AG20443 (cell line): Measurements from ENCODE around the gene EPHA6.

Experiments
- DNase-seq: peaks from one replicate; pipeline ENCODE4 v3.0.0; 2012; ENCODE audit warnings: low spot score, mixed read lengths

Gene EPHA6

DNA sequence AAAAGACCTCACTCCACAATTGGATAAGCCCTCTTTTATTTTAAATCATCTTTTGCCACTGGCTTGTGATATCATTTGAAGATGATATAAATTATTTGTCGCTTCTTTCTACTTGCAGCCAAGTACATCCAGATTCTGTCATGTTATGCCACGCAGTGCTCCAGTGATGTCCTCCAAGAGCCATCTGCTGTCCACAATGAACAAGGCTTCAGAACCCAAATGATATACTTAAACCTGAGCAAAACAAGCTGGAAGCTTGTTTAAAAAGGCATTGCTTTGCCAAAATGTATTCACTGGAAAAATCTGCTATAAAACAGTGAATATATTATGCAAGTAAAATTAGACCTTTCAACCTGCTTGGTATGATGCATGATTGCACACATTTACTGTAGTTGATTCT, 891.4 kb downstream of the EPHA6 start:
- no peak for DNase-seq

- DNase-seq = no peak
These were observed 891.8 kb downstream of the EPHA6 start for GRCh38 chr3:97706226-97706625.

GRCh38 chr3:97711654-97712053, 897.3 kb downstream of the EPHA6 start:
- DNase-seq = no peak

DNA sequence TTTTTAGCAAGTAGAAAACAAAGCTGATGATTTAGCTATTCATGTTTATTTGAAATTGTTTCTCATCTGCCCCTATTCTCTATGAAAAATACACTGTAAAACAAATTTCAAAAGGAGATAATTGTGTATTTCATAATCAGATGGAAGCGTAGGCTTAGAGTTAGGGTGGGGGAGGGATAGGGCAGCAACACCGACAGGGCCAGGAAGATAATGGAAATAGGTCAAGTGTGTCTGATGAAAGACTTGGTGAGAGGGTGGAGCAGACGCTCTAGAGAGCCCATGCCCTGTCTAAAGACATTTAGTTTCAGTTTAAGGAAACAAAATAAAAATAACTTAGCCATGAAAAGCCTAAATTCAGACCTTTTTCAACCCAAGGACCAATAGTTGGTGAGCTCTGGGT, 898.5 kb downstream of the EPHA6 start:
- DNase-seq = no peak

- DNase-seq = no peak
These were observed 899.2 kb downstream of the EPHA6 start for GRCh38 chr3:97713634-97714033.

DNA sequence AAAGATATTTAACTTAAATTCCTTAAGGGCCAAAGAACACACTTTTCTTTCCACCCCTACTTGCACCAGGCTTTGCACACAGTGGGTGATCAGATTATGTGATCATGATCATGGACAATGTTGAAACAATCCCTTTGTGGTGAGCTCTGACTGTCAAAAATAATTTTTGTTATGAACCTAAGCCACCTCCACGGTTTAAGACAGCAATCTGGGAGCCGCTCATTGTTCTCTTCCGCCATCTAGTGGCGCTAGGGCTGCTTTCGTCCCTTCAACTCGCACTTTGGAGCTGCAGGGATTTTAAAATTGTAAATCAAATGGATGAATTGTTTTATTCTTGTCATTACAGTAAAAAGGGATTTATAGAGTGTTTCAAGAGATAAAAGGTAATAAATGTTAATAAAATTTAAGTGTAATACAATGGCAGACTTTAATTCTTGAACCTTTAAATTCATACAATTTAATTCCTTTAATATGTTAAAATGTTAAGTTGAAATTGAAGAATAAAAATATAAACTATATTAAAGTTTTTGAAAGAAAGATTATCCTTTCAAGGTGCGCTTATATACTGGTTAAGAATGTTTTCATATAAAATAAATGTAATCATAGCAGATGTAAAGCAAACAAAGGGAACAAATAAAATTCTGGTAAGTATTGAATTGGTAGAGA, 904.9 kb downstream of the EPHA6 start:
- DNase-seq = peak; percentile 76

DNA sequence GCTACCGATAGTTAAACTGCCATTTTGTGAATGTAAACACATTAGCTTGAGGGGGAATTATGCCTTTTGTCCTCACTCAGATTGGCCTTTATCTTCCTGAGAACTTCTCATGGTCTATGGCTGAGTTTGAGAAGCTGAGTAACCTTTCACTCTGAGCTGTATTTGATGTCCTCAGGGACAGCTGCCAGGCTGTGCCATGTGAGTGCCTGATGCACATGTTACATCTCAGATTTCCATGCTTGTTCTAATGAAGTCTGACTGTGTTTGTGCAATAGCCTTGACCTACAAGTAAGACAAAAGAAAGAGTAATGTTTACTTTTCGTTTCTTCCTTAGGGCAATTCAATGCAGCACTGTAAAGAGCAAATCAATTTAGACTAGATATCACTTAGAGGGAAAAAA, 906.0 kb downstream of the EPHA6 start:
- DNase-seq = no peak

- no peak for DNase-seq
These were observed 907.1 kb downstream of the EPHA6 start for GRCh38 chr3:97721446-97721845.

GRCh38 chr3:97736928-97737327, 922.5 kb downstream of the EPHA6 start:
- no peak for DNase-seq

DNA sequence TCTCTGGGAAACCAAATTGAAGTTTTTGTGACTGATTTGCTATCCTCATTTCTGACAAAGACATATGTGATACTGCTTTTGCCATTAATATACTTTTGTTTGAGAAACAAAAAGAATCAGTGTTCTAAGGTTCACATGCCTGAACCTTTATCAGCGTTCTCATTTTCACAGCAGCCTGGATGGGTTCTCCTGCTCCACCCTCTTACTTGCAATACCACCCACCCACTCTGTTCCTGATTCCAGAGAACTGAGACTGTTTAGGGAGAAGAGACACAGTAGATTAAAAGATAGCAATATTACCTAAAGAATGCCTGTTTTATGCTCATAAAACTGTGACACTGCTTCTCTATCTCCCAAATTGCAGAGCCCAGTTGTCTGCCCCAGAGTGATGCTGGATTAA, 924.4 kb downstream of the EPHA6 start:
- DNase-seq = no peak

DNA sequence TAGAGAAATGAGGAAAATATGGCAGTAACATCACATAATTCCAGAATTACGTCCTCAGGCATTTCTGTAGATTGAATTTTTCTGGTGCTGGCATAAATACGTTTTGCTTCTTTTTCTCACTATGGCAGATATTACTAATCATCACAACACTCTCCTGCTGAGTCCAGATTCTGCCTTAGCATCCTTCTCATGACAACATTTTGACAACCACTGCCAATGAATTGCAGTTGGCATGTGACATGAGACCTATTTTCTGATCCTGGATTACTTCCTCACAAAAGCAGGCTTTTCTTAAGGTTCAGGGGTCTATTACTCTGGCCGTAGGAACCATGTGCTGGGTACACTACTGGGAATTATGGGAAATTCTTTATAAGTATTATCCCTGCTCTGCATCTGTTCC, 927.6 kb downstream of the EPHA6 start:
- no peak for DNase-seq

GRCh38 chr3:97744289-97744688, 929.9 kb downstream of the EPHA6 start:
- DNase-seq = no peak

DNA sequence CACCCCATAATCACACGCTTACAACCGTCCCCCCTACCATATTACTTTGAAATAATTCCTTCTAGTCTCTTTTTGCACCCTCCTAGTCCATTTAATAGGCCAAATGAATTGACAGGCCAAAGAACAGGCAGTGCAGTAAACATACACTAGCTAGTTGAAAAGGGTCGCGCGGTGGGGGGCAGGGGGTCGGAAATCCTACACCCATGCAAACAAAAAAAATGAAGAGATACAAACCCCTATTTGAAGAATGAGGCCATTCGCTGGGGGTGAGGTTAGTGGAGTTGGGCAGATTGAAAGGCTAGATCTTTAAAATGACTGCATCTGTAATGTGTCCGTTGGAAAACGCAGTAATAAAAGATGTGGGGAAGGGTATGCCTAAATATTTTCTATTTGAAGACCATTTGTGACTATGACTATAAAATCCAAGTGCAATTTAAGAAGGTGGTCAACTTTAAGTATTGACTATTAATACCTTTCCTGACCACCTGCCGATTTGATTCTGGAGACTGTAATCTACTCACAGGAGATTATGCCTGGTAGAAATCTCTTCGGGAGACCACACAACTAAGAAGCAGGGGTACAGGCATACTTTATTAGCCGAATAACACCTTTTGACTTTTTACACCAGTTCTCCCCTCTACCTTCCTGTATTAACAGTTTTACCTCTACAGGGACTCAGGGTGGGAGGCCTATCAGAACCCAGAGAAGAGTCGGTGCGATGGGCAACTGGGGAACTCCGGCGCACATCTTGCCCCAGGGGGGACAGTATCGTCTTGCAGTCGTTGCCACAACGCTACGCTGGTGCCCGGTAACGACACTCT, 949.4 kb downstream of the EPHA6 start:
- no peak for DNase-seq

- peak; percentile 91 for DNase-seq
These were observed 950.2 kb downstream of the EPHA6 start, which contains the start of gene ARL6 for GRCh38 chr3:97764407-97765238. Gene ARL6, plus strand, starts transcription at chr3:97764758. Its CDS starts 3,350 bp downstream, at chr3:97768108.

GRCh38 chr3:97765336-97765735, 950.9 kb downstream of the EPHA6 start:
- no peak for DNase-seq

GRCh38 chr3:97772926-97773325, 958.5 kb downstream of the EPHA6 start:
- DNase-seq = no peak

GRCh38 chr3:97778152-97778551, 963.8 kb downstream of the EPHA6 start:
- no peak for DNase-seq

DNA sequence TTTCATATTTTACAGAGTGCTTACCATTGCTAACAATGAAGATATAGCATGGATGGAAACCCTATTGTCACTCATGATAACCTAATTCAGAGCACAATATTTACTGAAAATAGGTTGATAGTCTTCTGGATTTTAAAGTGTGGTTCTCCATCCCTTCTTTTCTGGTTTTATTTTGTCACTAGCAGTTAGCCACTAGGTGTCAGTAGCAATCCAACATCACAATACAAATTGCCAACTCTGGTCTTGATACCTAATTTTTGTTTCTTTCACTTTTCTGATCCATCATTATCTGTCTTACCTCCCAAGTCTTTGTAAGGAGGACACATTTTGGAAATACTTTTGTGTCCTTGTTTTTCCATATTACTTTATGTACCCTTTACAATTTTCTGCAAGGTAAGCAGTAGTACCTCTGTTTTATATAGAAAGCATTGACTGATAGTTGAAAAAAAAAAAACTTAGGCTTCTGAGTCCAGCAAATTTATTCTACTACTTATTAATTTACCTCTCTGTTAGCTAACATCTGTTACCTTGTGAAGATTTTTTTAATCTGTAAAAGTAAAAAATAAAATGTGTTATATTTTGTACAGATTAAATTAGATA, 979.1 kb downstream of the EPHA6 start:
- DNase-seq = peak; percentile 33

- DNase-seq = no peak
These were observed 981.6 kb downstream of the EPHA6 start for GRCh38 chr3:97795951-97796350.
